GM08714 (cell line): Measurements from ENCODE around the gene CTIF.
"Not testable (repeated sequence)": the region's sequence is repeated elsewhere in the genome, so short reads cannot be mapped to it uniquely, and the experiment has no call there.

Experiments
- H3K4me3 ChIP-seq: fragments of 200-500 bp; sonication (Bioruptor generic); 2 replicates; pipeline ENCODE4 v1.5.1; 2014; ENCODE audit warnings: mild to moderate bottlenecking, low read length, inconsistent platforms
- ZNF274 ChIP-seq: IDR thresholded peaks from 2 replicates; pipeline ENCODE4 v1.6.1; 2012; ENCODE audit warnings: mild to moderate bottlenecking, low read depth, low read length

Gene CTIF

DNA sequence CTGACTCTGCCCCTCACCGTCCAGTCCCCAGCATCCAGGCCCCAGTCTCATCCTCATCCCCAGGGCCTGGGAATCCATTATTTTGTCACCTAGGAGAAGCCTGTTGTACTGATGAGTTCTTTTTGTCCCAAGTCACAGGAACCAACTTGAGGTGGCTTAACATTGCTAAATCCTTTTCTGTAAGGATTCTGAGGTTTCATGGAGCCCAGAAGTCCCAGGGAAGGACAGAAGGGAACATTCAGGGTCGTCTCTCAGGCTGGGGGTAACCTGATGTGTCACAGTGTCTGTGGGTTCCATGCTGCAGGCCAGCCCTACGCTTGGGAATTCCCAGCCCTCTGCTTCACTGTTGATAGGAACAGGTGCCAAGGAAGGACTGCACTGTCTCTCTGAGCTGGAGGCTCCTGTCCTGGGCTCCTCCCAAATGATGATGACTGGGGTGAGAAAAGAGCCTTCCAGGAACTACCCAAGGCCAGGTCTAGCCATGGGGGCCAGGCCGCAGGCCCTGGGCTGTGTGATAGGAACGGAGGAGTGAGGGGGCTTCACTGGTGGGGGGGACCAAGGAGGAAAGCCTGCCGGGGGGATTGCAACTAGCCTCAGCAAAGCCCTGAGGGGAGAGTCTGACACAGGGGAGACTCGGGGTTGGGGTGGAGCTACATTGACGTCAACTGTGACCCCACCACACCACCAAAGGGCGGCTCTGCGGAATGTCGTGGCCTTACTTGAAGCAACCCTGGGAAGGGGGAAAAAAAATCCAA, 266.2 kb downstream of the CTIF start:
- no peak overlapping the region for H3K4me3 ChIP-seq
- no peak for TF ChIP-seq ZNF274

DNA sequence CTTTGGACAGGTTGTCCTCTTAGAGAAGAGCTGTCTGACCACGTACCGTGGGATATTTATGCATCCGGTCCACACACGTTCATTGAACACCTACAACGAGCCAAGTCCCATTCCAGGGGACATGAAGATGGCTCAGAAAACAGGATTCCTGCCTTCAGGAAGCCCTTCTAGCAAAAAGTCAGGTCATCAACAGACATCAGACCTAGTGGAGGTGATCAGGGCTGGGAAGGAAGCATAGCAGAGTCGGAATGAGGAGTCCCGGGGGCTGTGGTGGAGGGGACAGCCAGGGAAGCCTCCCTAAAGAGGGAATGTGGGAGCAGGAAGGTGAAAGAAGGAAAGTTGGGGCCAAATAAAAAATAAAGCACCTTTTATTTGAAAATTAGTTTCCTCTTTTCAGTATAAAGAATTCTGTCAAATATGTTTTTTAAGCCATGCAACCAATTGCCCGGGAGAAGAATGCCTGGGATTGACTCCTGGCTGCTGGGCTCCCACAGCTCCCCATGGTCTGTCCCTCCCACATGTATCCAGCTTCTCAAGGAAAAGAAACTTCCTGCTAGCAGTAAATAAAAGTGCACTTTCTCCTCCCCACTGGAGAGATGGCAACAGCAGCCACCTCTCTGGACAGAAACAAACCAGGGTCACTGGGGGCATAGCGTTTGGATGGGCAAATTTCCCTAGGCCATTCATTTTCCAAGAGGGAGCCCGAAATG, 267.1 kb downstream of the CTIF start:
- TF ChIP-seq ZNF274: no peak
- H3K4me3 ChIP-seq: no peak overlapping the region

- TF ChIP-seq ZNF274: no peak
- no peak overlapping the region for H3K4me3 ChIP-seq
These were observed 267.9 kb downstream of the CTIF start for GRCh38 chr18:48806551-48807261.

GRCh38 chr18:48808476-48808875, 269.6 kb downstream of the CTIF start:
- TF ChIP-seq ZNF274: no peak

GRCh38 chr18:48809365-48809764, 270.5 kb downstream of the CTIF start:
- TF ChIP-seq ZNF274: no peak
- H3K4me3 ChIP-seq: no peak overlapping the region

More at GRCh38 chr18:48808476-48808875, 269.6 kb downstream of the CTIF start:
- no peak overlapping the region for H3K4me3 ChIP-seq

DNA sequence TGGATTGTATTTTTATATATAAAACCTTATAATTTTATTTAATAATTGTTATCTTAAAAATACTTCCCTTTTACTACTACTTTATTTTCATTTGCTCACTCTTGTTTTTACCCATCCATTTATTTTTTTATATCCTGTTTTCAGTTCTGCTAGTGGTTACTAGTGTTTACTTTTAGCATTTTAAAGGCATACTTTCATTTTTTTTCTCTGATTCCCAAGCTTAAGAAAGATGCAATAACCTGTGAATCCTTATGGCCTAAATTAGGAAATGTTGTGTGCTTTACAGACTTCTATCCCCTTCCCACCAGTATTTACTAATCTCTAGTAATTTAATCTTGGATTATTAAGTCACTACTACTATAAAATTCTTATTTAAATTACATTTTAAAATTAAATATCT, 272.0 kb downstream of the CTIF start:
- H3K4me3 ChIP-seq: no peak overlapping the region
- TF ChIP-seq ZNF274: no peak

- no peak for TF ChIP-seq ZNF274
- H3K4me3 ChIP-seq: no peak overlapping the region
These were observed 272.6 kb downstream of the CTIF start for GRCh38 chr18:48811401-48811800.

DNA sequence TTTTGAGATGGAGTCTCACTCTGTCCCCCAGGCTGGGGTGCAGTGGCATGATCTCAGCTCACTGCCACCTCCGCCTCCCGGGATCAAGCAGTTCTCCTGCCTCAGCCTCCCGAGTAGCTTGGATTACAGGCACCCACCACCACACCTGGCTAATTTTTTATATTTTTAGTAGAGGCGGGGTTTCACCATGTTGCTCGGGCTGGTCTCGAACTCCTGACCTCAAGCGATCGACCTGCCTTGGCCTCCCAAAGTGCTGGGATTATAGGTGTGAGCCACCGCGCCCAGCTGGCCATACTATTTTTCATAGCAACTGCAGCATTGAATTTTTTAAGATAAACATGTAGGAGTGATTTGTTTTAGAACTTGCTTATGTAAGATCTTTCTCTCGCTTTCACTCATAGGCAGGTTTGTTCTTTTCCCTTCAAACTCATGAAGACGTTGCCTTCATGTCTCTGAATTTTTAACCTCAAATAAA, 273.2 kb downstream of the CTIF start:
- H3K4me3 ChIP-seq: not testable (repeated sequence)

DNA sequence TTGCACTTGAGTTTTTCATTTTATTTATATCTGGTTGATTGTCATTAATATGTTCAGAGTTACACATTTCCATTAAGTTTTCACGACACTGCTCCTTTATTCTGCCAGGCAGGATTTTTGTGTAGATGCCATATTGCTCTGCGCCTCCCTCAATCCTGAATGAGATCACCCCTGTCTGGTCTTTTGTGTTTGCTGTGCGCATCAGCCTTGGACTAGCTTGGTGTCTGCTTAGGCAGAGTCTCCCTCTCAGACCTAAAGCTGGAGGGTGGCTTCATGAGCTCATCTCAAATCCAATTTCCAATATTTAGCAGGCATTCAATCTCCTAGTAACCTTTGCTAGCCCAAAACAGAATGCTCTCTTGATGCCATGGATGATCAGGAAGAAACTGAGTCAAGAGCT, 274.5 kb downstream of the CTIF start:
- no peak overlapping the region for H3K4me3 ChIP-seq
- TF ChIP-seq ZNF274: no peak

DNA sequence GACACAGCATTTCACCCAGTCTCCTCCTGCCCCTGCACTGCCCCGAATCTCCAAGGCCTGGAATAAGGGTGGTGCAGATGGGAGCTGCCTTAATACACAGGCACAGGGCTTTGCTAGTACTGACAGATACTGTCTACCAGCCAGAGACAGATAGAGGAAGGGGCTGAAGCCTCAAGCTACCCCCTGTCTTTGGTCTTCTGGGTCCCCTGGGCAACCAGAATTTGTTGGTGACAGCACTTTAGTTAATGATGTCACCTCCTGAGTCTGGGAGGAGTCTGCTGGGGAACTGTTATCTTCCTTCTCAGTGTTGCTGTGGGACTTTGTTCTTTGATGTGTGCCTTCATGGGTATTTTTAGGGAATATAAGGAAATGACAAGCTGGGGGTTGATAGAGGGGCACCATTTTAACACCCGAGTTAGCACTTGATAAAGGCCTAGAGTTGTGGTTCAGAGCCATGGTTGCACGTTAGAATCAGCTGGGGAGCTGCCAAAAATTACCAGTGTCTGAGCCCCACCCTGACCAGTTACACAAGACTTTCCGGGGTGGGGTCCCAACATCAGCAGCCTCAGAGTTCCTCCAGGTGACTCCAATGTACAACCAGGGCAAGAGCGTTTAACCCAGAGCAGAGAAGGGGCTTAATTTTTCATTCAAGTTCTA, 275.1 kb downstream of the CTIF start:
- TF ChIP-seq ZNF274: no peak
- H3K4me3 ChIP-seq: no peak overlapping the region

- no peak for TF ChIP-seq ZNF274
- H3K4me3 ChIP-seq: no peak overlapping the region
These were observed 275.8 kb downstream of the CTIF start for GRCh38 chr18:48814490-48815178.

GRCh38 chr18:48815179-48815515, 276.3 kb downstream of the CTIF start:
- H3K4me3 ChIP-seq: no peak overlapping the region
- no peak for TF ChIP-seq ZNF274

GRCh38 chr18:48815581-48816324, 276.9 kb downstream of the CTIF start:
- TF ChIP-seq ZNF274: no peak

More at GRCh38 chr18:48815581-48816324, 276.9 kb downstream of the CTIF start:
- no peak overlapping the region for H3K4me3 ChIP-seq
